MCF 10A (cell line): Measurements from ENCODE around the gene TMEM179B. TPM values are rescaled to one million over a fixed set of nuclear protein-coding genes. Genes with fewer than 3 reads are reported as not detected.
"Not testable (repeated sequence)": the region's sequence is repeated elsewhere in the genome, so short reads cannot be mapped to it uniquely, and the experiment has no call there.

Source experiments
- Bru-seq: library from RNA; stranded (reverse); fragments of 400-500 nt; gene quantifications from one replicate; lab custom pipeline; 2021; lab: Mats Ljungman, UMichigan
- BruChase-seq, 2 experiments: library from RNA; stranded (reverse); fragments of 400-500 nt; gene quantifications; one replicate each; lab custom pipeline; 2021; lab: Mats Ljungman, UMichigan
- BruUV-seq: library from RNA; stranded (reverse); fragments of 400-500 nt; replicated peaks from 2 replicates; lab custom pipeline; 2021; lab: Mats Ljungman, UMichigan
- CTCF ChIA-PET: fragments of 300-600 bp; sonication (Branson Sonifier 250); formaldehyde crosslinking; extraction: SDS; loops from one replicate; lab custom pipeline; 2021; ENCODE audit warnings: antibody characterized with exemption, inconsistent platforms; lab: Yijun Ruan, JAX
- POLR2A ChIA-PET: fragments of 300-600, 350-650 bp; sonication (Branson Sonifier 250); formaldehyde crosslinking; extraction: SDS; loops from one replicate; lab custom pipeline; 2020; ENCODE audit warnings: antibody characterized with exemption, inconsistent platforms; lab: Yijun Ruan, JAX
- DNase-seq: peaks from one replicate; pipeline ENCODE4 v3.0.0-alpha.2; 2018; ENCODE audit not compliant: unreplicated experiment
- H3K27ac Mint-ChIP-seq: one replicate; pipeline ENCODE4 v1.8.0; 2022; ENCODE audit warnings: mild to moderate bottlenecking, low read depth, mixed read lengths; ENCODE audit not compliant: unreplicated experiment
- H3K27me3 Mint-ChIP-seq: one replicate; pipeline ENCODE4 v1.8.0; 2022; ENCODE audit warnings: mixed read lengths; ENCODE audit not compliant: insufficient read depth, unreplicated experiment
- H3K36me3 Mint-ChIP-seq: one replicate; pipeline ENCODE4 v1.8.0; 2022; ENCODE audit warnings: mild to moderate bottlenecking, moderate library complexity, mixed read lengths; ENCODE audit not compliant: insufficient read depth, unreplicated experiment
- H3K4me1 Mint-ChIP-seq: one replicate; pipeline ENCODE4 v1.8.0; 2022; ENCODE audit warnings: mixed read lengths; ENCODE audit not compliant: insufficient read depth, unreplicated experiment
- H3K4me3 Mint-ChIP-seq: one replicate; pipeline ENCODE4 v1.8.0; 2022; ENCODE audit warnings: mild to moderate bottlenecking, moderate library complexity, mixed read lengths; ENCODE audit not compliant: unreplicated experiment
- H3K9me3 Mint-ChIP-seq: one replicate; pipeline ENCODE4 v1.8.0; 2022; ENCODE audit warnings: mixed read lengths; ENCODE audit not compliant: unreplicated experiment
- CTCF ChIP-seq: fragments of 200-600 bp; IDR thresholded peaks from one replicate; pipeline ENCODE4 v1.8.0; 2022; ENCODE audit warnings: antibody characterized with exemption, mild to moderate bottlenecking; ENCODE audit not compliant: unreplicated experiment
- intact Hi-C: fragments of 100-400 bp; cut with micrococcal nuclease; formaldehyde crosslinking; loops from 2 replicates; pipeline ENCODE4 v1.14.1; 2022
- long read RNA-seq: library from polyadenylated mRNA; stranded (forward); transcript quantifications from one replicate; pipeline ENCODE4 v2.0.0, GENCODE V29; 2022
- total RNA-seq: library from RNA; stranded (reverse); gene quantifications from 2 replicates; pipeline ENCODE4 v1.2.3, GENCODE V29; 2022

Gene TMEM179B
- total RNA-seq (45.1 and 47.8 TPM in 2 replicates), Bru-seq, nascent RNA (percentile 74 among the genes with signal in this experiment), BruChase-seq, experiment 1, labeled RNA remaining after a 6-hour chase (percentile 75 among the genes with signal in this experiment), BruChase-seq, experiment 2, labeled RNA remaining after a 2-hour chase (percentile 68 among the genes with signal in this experiment)
- long read RNA-seq, transcript TMEM179B-201 (5 exons, 1,023 nt): major isoform, 102 of 128 reads
- long read RNA-seq, transcript TMEM179B-205 (4 exons, 797 nt): minor isoform, 5 of 128 reads
- long read RNA-seq, partial matches to known transcripts: 8 of 128 reads
- long read RNA-seq, other reads (novel, unspliced or antisense): 12 of 128 reads

- H3K36me3 Mint-ChIP-seq: peaks cover 74% of the 10 kb centered on the region
- H3K4me1 Mint-ChIP-seq: peaks cover 15% of the 10 kb centered on the region
- peak within 1 kb of the TSS; percentile 93 for H3K27ac Mint-ChIP-seq
- DNase-seq: peak; percentile 98
- no peaks in the 10 kb centered on the region for H3K9me3 Mint-ChIP-seq
- intact Hi-C loops: loop anchor here (1.0 to 5.0 kb wide), 3 partner anchors 54 to 95 kb away; partner anchors contain the start of gene SLC3A2
- peak within 1 kb of the TSS; percentile 90 for H3K4me3 Mint-ChIP-seq
- CTCF ChIA-PET: interaction anchor here (0.6 to 4.7 kb wide), 43 partner anchors 8 to 1436 kb away, joined by 3 to 47 read pairs (median 4); partner anchors contain the start of genes POLR2G, TAF6L, UQCC3 and ZBTB3
- BruUV-seq: no TSS peak
- POLR2A ChIA-PET: interaction anchor here (0.5 to 8.2 kb wide), 41 partner anchors 9 to 1636 kb away, joined by 3 to 163 read pairs (median 6); partner anchors contain the start of genes B3GAT3, C11orf98, CSKMT and EEF1G
- no peaks in the 10 kb centered on the region for H3K27me3 Mint-ChIP-seq
- peak; percentile 40 for TF ChIP-seq CTCF
Observed at GRCh38 chr11:62787005-62787759, at the start of gene TMEM179B. Gene TMEM179B, plus strand, starts transcription at chr11:62787402. Its CDS starts 30 bp downstream, at chr11:62787432.

- Mint-ChIP-seq H3K27ac (no peak overlapping the region), H3K36me3 (peaks cover 23% of the 10 kb centered on the region), H3K4me1 (peaks cover 6% of the 10 kb centered on the region), H3K4me3 (no peak overlapping the region), H3K27me3 (no peaks in the 10 kb centered on the region), H3K9me3 (no peaks in the 10 kb centered on the region)
- ChIA-PET POLR2A (interaction anchor here (0.6 to 1.8 kb wide), 8 partner anchors 9 to 450 kb away, joined by 3 to 7 read pairs (median 4); partner anchors contain the start of genes HNRNPUL2 and TTC9C), CTCF (interaction anchor here (0.6 to 1.1 kb wide), 2 partner anchors 22 to 116 kb away, joined by 3 to 4 read pairs; no protein-coding TSS in a partner anchor)
- DNase-seq: no peak
- intact Hi-C loops: no loop called here
- BruUV-seq: no TSS peak
- no peak for TF ChIP-seq CTCF
Observed at GRCh38 chr11:62747475-62748160, 39.6 kb upstream of the TMEM179B start.

- CTCF ChIA-PET: interaction anchor here (0.6 kb wide), 2 partner anchors 34 to 86 kb away, joined by 3 read pairs; no protein-coding TSS in a partner anchor
- not testable (repeated sequence) for H3K4me1 Mint-ChIP-seq
Observed at GRCh38 chr11:62749931-62750330, 37.3 kb upstream of the TMEM179B start.

GRCh38 chr11:62752177-62752785 is 34.9 kb upstream of the TMEM179B start:
- Mint-ChIP-seq H3K27me3 (no peaks in the 10 kb centered on the region), H3K36me3 (peaks cover 23% of the 10 kb centered on the region), H3K4me3 (no peak overlapping the region), H3K9me3 (no peaks in the 10 kb centered on the region), H3K27ac (no peak overlapping the region), H3K4me1 (peaks cover 6% of the 10 kb centered on the region)
- POLR2A ChIA-PET: interaction anchor here (2.4 to 6.7 kb wide), 6 partner anchors 11 to 103 kb away, joined by 22 to 127 read pairs (median 42); partner anchors contain the start of genes HNRNPUL2, POLR2G, TAF6L and TMEM179B
- CTCF ChIA-PET: interaction anchor here (0.7 to 1.4 kb wide), 5 partner anchors 10 to 804 kb away, joined by 3 to 5 read pairs (median 3); no protein-coding TSS in a partner anchor
- no peak for TF ChIP-seq CTCF
- BruUV-seq: no TSS peak
- no peak for DNase-seq
- intact Hi-C loops: no loop called here

More at GRCh38 chr11:62749931-62750330, 37.3 kb upstream of the TMEM179B start:
- POLR2A ChIA-PET: interaction anchor here (6.7 kb wide), 1 partner anchor 21 kb away, joined by 127 read pairs; the partner anchor contains the start of genes HNRNPUL2 and TTC9C
- H3K27ac Mint-ChIP-seq, H3K27me3 Mint-ChIP-seq, DNase-seq, H3K9me3 Mint-ChIP-seq, intact Hi-C loops, BruUV-seq, H3K4me3 Mint-ChIP-seq: not testable (repeated sequence)
- H3K36me3 Mint-ChIP-seq: peaks cover 23% of the 10 kb centered on the region
